Fibroblast of skin of abdomen (primary cell): ENCODE data around the gene DNAJC15.
"Not testable (repeated sequence)": the region's sequence is repeated elsewhere in the genome, so short reads cannot be mapped to it uniquely, and the experiment has no call there.

ENCODE experiments used
- DNase-seq: peaks from one replicate; pipeline ENCODE4 v3.0.0-alpha.2; 2013

Gene DNAJC15

GRCh38 chr13:43045302-43045773 lies 22.0 kb downstream of the DNAJC15 start:
- DNase-seq = not testable (repeated sequence)

DNA sequence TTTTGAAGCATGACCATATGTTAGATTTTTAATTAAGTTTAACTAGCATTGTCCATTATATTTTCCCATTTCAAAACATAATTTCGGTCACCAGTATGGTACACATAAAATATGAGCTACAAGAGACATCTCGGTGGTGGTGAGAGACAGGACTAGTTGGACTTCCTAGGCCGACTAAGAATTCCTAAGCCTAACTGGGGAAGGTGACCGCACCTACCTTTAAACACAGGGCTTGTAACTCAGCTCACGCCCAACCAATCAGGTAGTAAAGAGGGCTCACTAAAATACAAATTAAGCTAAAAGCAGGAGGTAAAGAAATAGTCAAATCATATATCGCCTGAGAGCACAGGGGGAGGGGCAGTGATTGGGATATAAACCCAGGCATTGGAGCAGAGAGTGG lies 22.9 kb downstream of the DNAJC15 start:
- DNase-seq = no peak

DNA sequence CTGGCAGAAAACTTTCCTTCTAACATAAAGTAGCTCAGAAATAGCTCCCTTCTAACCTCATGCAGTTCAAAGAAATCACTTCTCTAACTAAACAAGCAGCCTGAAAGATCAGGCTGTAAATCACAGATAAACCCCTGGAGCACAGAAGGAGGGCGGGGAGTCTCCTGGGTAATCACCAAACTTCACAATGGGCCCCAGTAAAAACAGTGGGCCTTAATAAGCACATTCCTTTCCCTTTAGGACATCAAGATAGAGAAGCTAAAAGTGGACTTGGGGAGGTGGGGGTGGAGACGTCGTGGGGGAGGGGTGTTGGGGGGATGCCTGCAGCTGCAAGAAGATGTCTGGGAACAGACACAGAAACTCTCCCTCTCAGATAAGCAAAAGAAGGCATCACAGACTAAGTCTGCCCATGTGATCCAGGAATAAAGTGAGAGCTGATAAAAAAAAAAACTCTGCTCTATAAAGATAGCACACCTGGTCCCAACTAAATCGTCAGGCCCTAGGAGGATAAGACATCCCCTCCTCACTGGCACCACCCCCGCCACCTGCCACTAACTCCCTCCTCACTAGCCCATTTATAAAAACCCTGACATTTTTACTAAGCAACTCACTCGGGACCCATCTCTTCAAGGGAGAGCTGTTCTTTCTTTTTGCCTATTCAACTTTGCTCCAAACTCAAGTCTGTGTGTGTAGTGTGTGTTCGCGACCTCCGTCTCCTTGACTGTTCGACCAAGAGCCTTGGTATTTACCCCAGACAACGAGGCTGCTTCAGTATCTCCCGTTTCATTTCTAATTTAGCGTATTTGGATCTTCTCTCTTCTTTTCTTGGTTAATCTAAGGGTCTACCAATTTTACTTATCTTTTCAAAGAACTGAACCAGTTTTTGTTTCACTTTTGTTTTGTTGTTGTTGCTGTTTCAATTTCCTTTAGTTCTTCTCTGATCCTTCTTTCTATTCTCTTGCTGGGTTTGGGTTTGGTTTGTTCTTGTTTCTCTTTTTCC lies 31.7 kb downstream of the DNAJC15 start:
- DNase-seq = peak; percentile 94

DNA sequence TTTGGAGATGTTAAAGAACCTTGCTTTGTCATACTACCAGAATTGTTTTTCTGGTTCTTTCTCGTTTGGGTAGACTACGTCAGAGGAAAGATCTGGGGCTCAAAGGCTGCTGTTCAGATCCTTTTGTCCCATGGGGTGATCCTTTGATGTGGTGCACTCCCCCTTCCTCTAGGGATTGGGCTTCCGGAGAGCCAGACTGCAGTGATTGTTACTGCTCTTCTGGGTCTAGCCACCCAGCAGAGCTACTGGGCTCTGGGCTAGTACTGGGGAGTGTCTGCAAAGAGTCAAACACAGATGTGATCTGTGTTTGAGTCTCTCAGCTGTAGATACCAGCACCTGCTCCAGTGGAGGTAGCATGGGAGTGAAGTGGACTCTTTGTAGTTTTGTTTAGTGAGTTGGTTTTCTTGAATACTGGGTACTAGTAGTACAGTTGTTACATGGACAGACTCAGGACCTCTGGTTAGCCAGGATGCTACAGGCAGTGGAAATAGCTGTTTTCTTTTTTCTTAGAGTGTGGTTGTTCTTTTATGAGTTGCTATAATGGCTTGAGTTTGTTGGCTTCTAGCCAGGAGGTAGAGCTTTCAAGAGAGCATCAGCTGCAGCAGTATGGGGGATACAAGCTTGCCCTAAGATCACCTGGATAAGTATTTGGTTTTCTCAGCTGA lies 34.4 kb downstream of the DNAJC15 start:
- DNase-seq = peak; percentile 32

DNA sequence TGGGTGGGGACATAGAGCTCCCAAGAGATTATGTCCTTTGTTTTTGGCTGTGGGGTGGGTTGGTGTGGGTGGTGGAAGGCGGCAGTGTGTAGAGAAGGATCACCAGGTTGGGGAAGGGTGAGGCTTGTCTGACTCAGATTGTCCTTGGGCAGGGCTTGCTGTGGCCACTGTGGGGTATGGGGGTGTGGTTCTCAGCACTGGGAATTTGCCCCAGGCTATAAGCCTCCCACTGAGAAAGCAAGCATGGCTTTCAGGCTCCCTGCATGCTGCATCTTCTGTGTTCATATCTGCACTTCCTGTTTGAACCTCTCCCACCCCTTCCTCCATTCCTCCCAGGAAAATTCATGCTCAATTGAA lies 34.9 kb downstream of the DNAJC15 start:
- peak; percentile 52 for DNase-seq

GRCh38 chr13:43058831-43059230 lies 35.4 kb downstream of the DNAJC15 start:
- DNase-seq = no peak

DNA sequence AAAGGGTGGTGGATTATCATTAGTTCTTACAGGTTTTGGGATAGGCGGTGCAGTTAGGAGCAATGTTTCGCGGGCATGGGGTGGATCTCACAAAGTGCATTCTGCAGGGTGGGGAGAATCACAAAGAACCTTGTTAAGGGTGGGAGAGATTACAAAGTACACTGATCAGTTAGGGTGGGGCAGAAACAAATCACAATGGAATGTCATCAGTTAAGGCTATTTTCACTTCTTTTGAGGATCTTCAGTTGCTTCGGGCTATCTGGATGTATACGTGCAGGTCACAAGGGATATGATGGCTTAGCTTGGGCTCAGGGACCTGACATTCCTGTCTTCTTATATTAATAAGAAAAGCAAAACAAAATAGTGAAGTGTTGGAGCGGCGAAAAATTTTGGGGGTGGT lies 36.4 kb downstream of the DNAJC15 start:
- DNase-seq = not testable (repeated sequence)

DNA sequence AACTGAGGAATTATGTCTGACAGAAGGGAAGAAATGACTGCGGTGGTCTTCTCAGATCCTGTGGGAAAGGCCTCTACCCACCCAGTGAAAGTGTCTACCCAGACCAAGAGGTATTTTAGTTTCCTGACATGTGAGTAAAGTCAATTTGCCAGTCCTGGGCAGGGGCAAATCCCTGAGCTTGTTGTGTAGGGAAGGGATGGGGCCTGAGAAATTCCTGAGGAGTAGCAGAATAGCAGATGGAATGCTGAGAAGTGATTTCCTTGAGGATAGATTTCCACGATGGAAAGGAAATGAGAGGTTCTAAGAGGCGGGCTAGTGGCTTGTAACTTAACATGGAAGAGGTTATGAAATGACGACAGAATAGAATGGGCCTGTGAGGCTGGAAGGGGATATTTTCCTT lies 37.4 kb downstream of the DNAJC15 start:
- DNase-seq = peak; percentile 28

DNA sequence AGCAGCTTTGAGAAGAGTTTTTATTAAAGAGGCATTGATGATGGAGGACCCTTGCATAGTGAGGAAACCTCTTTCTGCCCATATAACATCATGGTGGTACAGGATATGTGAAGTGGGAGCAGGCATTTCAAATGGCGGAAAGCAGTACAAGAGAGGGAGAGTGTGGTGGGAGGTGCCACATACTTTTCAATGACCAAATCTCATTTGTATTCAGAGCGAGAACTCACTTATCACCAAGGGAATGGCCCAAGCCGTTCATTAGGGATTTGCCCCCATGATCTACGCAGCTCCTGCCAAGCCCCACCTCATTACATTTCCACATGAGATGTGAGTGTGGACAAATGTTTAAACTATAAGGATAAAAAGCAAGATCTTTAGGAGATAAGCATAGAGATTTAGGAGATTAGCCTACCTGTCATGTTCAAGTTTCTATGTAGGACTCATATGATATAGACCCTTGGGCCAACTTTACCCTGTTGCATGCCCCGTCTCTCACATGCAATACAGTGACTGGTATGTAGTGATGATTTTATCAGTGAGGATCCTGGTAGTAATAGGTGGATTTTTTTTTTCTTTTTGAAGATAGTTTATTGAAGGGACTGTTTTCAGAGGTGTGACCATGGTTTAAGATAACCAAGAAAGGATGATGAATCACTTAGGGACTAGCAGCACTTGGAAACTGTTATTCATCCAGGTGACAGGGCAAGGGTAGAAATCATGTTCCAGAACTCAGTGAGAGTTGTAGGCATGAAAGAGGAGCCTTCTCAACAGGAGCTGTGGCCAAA lies 38.3 kb downstream of the DNAJC15 start:
- no peak for DNase-seq

GRCh38 chr13:43071824-43072223 lies 48.4 kb downstream of the DNAJC15 start:
- DNase-seq = no peak

DNA sequence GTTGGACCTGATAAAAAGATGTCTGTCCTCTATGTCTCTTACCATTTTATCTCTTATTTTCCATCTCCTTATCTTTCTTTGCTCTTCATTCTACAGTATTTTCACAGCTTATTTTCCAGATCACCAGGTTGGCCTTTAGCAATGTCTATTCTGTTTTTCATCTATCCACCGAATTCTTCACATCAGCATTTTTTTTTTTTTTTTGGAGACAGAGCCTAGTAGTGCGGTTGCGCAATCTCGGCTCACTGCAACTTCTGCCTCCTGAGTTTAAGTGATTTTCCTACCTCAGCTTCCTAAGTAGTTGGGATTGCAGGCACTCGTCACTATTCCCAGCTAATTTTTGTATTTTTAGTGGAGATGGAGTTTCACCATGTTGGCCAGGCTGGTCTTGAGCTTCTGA lies 49.0 kb downstream of the DNAJC15 start:
- no peak for DNase-seq

DNA sequence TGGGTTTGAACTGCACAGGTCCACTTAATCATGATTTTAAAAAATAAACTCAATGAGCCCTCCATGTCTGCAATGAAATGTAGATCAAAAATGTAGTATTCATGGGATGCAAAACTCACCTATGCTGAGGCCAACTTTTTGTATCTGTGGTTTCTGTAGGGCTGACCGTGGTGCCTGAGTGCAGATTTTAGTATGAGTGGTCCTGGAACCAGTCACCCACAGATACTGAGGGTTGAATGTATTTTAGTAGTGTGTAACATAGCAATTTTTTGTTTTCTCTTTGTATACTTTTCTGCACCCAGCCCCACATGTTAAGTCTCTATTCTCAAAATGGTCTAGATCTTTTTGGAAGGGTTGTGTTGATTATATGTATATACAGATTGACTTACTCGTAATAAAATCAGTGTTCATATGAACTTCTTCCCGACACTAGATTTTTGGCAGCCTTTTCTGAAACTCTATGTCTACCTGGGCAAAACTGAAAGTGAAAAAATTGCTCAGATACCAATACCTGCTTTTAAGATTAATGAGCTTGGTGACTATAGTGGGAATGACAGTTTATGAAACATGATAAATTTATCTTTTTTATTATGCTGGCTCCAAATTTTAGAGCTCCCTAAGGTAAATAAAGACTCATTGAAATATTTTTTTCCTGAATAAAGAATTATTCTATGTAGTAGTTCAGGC lies 51.6 kb downstream of the DNAJC15 start:
- no peak for DNase-seq

DNA sequence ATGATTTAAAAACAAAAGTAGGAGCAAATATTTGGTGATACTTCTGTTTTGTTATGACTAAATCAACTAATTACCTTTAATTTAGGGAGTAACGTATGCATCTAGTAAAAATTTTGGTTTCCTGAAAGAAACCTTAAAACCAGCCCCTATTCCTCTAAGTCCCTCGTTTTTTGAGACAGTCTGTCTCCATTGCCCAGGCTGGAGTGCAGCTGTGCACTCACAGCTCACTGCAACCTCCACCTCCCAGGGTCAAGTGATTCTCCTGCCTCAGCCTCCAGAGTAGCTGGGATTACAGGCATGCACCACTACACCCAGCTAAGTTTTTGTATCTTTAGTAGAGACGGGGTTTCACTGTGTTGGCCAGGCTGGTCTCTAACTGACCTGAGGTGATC lies 52.1 kb downstream of the DNAJC15 start:
- DNase-seq = not testable (repeated sequence)

- DNase-seq = no peak
Measured at GRCh38 chr13:43077046-43077445, 53.7 kb downstream of the DNAJC15 start.

DNA sequence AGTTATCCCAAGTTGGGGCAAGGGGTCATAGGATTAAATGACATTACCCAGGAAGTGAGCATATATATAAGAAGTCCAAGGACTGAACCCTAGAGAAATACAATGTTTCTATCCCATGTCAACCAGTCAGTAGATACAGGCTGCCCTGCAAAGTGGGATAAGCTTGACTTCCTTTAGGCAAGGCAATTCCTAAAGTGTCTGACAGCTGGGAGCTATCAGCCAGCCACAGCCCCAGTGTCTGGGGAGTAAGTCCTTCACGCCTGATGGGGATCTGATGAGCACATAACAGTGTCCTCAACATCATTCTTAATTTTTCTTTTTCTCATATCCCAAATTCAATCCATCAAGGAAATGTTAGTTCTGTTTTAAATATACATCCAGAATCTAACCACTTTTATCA lies 54.1 kb downstream of the DNAJC15 start:
- no peak for DNase-seq

DNA sequence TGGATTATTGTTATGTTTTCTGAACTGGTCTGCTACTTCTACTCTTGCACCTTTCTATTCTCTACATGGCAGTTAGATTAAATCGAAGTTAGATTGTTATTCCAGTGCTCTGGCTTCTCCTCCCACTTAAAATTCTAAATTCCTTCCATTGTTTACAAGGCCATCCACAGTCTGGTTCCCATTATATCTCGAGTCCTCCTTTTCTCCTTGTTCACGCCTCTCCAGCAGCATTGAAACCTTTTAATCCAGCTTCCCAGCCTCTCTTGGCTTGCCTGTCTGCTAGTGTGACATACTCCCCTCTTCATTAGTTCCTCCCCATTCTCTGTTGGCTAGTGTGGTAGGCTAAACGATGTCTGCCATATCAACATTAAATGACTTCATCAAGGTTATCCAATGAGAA lies 54.5 kb downstream of the DNAJC15 start:
- DNase-seq = peak; percentile 28

DNA sequence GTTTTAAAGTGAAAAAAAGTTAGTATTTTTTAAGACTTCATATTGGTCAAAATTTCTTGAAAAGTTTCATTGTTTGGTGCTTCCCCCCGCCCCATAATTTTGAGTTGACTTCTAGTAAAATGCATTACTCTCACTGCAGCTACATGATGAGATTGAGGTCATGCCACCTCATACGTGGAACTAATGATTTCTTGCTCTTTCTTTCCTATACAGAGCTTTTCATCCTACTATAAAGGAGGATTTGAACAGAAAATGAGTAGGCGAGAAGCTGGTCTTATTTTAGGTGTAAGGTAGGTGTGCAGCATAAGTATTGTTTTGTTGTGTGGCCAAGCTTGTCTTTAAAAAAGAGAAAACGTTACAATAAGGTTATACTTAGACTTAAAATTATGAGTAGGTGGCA lies 55.0 kb downstream of the DNAJC15 start:
- DNase-seq = no peak

- no peak for DNase-seq
Measured at GRCh38 chr13:43079392-43079931, 56.1 kb downstream of the DNAJC15 start.

DNA sequence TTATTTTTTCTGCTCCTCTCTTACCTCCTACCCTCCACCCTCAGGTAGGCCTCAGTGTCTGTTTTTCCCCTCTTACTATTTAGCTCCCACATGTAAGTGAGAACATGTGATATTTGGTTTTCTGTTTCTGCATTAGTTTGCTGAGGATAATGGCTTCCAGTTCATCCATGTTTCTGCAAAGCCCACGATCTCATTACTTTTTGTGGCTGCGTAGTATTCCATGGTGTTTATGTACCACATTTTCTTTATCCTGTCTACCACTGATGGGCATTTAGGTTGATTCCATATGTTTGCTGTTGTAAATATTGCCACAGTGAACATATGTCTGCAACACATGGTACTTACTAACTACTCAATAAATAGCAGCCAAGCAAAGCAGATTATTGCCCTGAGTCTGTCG lies 56.8 kb downstream of the DNAJC15 start:
- DNase-seq = no peak

- DNase-seq = no peak
Measured at GRCh38 chr13:43081866-43082265, 58.5 kb downstream of the DNAJC15 start.

DNA sequence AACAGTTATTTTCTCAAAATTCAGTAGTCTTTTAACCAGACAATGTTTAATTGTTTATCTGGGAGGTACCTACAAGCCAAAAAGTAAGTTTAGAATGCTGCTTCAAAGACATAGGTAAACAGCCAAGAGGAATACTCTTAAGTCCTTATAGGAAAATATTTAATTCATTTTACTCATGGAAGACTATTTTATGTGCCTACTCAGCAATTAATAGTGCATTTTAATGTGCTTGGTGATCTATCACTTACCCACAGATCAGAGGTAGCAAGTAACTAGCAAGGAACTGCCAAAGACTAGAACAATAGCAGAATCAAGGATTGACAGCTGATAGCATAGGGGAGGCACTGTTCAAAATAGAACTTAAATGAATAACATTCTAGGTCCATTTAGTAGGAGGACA lies 60.4 kb downstream of the DNAJC15 start:
- no peak for DNase-seq

- peak; percentile 49 for DNase-seq
Measured at GRCh38 chr13:43085545-43085944, 62.2 kb downstream of the DNAJC15 start.
